Effector memory CD8-positive, alpha-beta T cell (primary cell): Measurements from ENCODE around the gene SLC27A3.

Experiments
- ATAC-seq: fragments of 150-1000 bp; cut with Tn5 transposase; replicated peaks from 2 replicates; pipeline ENCODE4 v1.10.0; 2021; ENCODE audit warnings: mild to moderate bottlenecking, moderate library complexity
- DNase-seq, 3 experiments: peaks; one replicate each; pipeline ENCODE4 v3.0.0; 2021
- H3K27ac Mint-ChIP-seq, 2 donors: one replicate each; pipeline ENCODE4 v1.8.0; 2022; ENCODE audit warnings: mild to moderate bottlenecking in 2 of 2, mixed read lengths in 2 of 2, moderate library complexity in 2 of 2
- H3K27me3 Mint-ChIP-seq, 2 donors: one replicate each; pipeline ENCODE4 v1.8.0; 2022; ENCODE audit warnings: mixed read lengths in 2 of 2
- H3K36me3 Mint-ChIP-seq: one replicate; pipeline ENCODE4 v1.8.0; 2022; ENCODE audit warnings: mild to moderate bottlenecking, moderate library complexity, mixed read lengths; ENCODE audit not compliant: insufficient read depth
- H3K4me1 Mint-ChIP-seq, 2 donors: one replicate each; pipeline ENCODE4 v1.8.0; 2022; ENCODE audit warnings: low read depth in 2 of 2, mixed read lengths in 2 of 2
- H3K4me3 Mint-ChIP-seq, 2 donors: one replicate each; pipeline ENCODE4 v1.8.0; 2022; ENCODE audit warnings: mild to moderate bottlenecking in 2 of 2, mixed read lengths in 2 of 2, moderate library complexity in 2 of 2
- H3K9me3 Mint-ChIP-seq, 2 donors: one replicate each; pipeline ENCODE4 v1.8.0; 2022; ENCODE audit warnings: mixed read lengths in 2 of 2

Gene SLC27A3

GRCh38 chr1:153803470-153804056 lies 28.4 kb downstream of the SLC27A3 start:
- no peaks in the 10 kb centered on the region for H3K9me3 Mint-ChIP-seq
- H3K4me3 Mint-ChIP-seq, result peak overlapping the region in 1 of 2 donors; percentile 13
- H3K4me1 Mint-ChIP-seq, result peaks cover 32 to 41% of the 10 kb centered on the region in 2 donors

DNA sequence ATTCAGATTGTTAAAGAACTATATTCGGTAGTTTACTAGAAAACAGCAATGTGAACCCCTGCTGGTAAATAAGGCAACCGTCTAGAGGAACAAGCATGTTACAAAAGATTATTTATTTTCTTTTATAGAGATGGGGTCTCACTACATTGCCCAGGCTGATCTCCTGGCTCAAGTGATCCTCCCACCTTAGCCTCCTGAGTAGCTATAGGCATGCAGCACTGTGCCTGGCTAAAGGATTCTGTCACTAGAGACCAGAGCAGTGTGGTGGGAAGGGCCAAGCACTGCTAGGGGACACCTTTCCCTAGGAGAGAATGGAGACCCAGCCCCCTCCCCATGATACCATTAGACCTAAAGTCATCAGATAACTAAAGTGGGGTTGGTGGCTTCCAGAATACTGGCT lies 28.9 kb downstream of the SLC27A3 start:
- peak overlapping the region; percentile 89 to 92 for H3K27ac Mint-ChIP-seq
- ATAC-seq, result no peak
- H3K36me3 Mint-ChIP-seq, result peaks cover 18% of the 10 kb centered on the region
- peak overlapping the region in 1 of 2 donors; percentile 18 for H3K4me3 Mint-ChIP-seq
- H3K27me3 Mint-ChIP-seq, result no peaks in the 10 kb centered on the region
- peaks cover 32 to 41% of the 10 kb centered on the region in 2 donors for H3K4me1 Mint-ChIP-seq
- no peaks in the 10 kb centered on the region for H3K9me3 Mint-ChIP-seq
- no peak for DNase-seq

More at GRCh38 chr1:153803470-153804056, 28.4 kb downstream of the SLC27A3 start:
- DNase-seq (no peak), ATAC-seq (no peak)
- H3K36me3 Mint-ChIP-seq, result peaks cover 14% of the 10 kb centered on the region
- no peaks in the 10 kb centered on the region for H3K27me3 Mint-ChIP-seq
- peak overlapping the region; percentile 89 to 92 for H3K27ac Mint-ChIP-seq

DNA sequence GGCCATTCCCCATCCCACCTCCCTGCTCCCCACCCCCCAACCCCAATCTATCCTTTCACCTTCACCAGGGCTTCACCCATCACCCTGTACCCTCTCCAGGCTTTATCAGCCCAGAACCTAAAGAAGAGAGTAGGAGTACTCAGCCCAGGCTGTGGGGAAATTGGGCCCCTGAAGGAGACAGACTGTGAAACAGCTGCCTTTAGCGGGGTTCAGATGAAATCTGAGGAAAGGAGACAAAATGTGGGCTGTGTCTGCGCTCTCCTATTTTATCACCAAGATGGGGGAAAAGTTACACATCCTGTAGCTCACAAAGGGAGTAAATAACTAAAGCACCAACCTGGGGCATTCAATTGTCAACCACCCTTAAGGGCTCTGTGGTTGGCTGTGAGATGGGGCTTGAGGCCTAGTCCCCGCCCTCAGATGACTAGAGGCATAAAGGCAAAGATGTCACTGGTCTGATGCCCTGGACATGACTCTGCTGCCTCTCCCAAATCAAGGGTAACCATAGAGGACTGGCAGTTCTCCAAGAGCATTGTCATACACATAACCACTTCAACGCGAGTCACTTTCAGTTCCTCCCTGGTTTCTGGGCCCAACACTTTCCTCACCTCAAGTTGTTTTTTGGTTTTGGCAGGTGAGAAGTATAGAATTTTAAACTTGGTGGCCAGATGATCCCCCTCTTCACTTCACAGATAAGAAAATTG lies 30.0 kb downstream of the SLC27A3 start:
- no peaks in the 10 kb centered on the region for H3K9me3 Mint-ChIP-seq
- ATAC-seq (peak; percentile 96), DNase-seq (peak; percentile 81 to 85 (median 84))
- peak overlapping the region; percentile 24 to 49 for H3K4me3 Mint-ChIP-seq
- H3K27ac Mint-ChIP-seq, result peak overlapping the region; percentile 89 to 92
- peaks cover 28% of the 10 kb centered on the region for H3K36me3 Mint-ChIP-seq
- peaks cover 33 to 41% of the 10 kb centered on the region in 2 donors for H3K4me1 Mint-ChIP-seq
- no peaks in the 10 kb centered on the region for H3K27me3 Mint-ChIP-seq

GRCh38 chr1:153805886-153806719 lies 30.9 kb downstream of the SLC27A3 start:
- peaks cover 31 to 41% of the 10 kb centered on the region in 2 donors for H3K4me1 Mint-ChIP-seq
- H3K27me3 Mint-ChIP-seq, result no peaks in the 10 kb centered on the region
- H3K27ac Mint-ChIP-seq, result peak overlapping the region; percentile 89 to 92
- ATAC-seq (peak; percentile 2), DNase-seq (no peak)
- H3K4me3 Mint-ChIP-seq, result peak overlapping the region; percentile 24 to 49
- H3K36me3 Mint-ChIP-seq, result peaks cover 37% of the 10 kb centered on the region
- H3K9me3 Mint-ChIP-seq, result no peaks in the 10 kb centered on the region

DNA sequence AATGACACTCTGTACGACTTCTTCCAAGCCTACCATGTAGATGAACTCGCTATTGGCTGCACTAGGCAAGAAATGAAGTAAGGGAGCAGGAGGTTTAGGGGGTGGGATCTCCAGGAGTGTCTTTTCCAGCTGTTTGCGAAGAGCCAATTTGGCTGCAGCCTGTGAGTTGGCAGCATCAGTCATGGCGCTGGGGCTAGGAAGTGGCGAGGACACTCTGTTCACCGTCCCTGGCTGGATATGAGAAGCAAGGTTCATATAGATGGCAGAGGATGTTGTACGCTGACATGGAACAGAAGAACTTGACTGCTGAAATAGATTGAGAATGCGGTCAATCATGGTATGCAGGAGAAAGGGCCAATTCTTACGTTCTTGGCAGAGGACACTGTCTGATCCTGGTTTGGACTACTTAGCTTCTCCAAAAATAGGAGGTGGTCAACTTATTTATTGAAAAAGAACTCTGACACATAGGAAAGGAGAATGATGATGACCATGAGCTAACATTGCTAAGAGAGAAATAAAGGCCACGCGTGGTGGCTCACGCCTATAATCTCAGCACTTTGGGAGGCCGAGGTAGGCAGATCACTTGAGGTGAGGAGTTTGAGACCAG lies 41.2 kb downstream of the SLC27A3 start:
- no peaks in the 10 kb centered on the region for H3K9me3 Mint-ChIP-seq
- no peak overlapping the region for H3K27ac Mint-ChIP-seq
- H3K27me3 Mint-ChIP-seq, result no peaks in the 10 kb centered on the region
- no peak overlapping the region for H3K4me3 Mint-ChIP-seq
- ATAC-seq (no peak), DNase-seq (no peak)
- peaks cover 0 to 1% of the 10 kb centered on the region in 2 donors for H3K4me1 Mint-ChIP-seq
- peaks cover 77% of the 10 kb centered on the region for H3K36me3 Mint-ChIP-seq

- Mint-ChIP-seq H3K27ac (peak overlapping the region in 1 of 2 donors; percentile 85), H3K4me1 (peaks cover 0 to 1% of the 10 kb centered on the region in 2 donors), H3K27me3 (no peaks in the 10 kb centered on the region), H3K9me3 (no peaks in the 10 kb centered on the region), H3K4me3 (no peak overlapping the region), H3K36me3 (peaks cover 52% of the 10 kb centered on the region)
- DNase-seq (no peak), ATAC-seq (no peak)
Observed at GRCh38 chr1:153818876-153819275, 43.7 kb downstream of the SLC27A3 start.

DNA sequence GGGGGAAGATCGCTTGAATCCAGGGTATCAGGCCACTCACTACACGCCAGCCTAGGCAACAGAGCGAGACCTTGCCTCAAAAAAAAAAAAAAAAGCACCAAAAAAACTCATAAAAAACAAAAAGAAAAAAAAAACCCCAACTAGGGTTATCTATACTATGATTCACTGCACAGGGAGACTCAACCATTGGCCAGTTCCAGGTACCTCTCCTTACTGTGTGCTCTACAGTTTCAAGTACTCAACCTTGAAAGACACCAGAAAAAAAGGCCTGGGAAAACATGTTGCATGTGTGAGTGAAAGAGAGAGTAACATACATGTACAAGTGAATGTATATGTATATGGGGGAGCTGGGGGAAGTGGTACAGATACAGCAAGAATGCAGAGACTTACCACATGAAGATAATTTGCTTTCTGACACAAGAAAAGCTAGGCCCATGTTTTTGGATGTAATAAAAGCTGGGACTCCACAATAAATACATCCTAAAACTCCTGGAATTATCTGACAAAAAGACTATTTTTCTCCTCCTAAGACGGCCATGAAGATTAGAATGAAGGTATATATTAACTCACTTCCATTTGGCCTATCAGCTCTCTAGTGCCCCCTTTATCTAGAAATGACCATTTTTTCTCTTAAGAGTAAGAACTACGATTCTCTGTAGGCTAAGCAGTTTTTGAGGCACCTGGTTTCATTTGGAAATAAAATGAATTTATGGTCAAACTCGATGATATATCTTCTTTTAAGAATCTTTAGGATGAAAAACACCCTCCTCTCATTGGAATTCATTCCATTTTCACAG lies 52.2 kb downstream of the SLC27A3 start:
- no peak overlapping the region for H3K4me3 Mint-ChIP-seq
- H3K9me3 Mint-ChIP-seq, result no peaks in the 10 kb centered on the region
- peak overlapping the region in 1 of 2 donors; percentile 72 for H3K27ac Mint-ChIP-seq
- peaks cover 30% of the 10 kb centered on the region for H3K36me3 Mint-ChIP-seq
- ATAC-seq (no peak), DNase-seq (no peak)
- H3K4me1 Mint-ChIP-seq, result peaks cover 2 to 6% of the 10 kb centered on the region in 2 donors
- H3K27me3 Mint-ChIP-seq, result no peaks in the 10 kb centered on the region
